GM21723 (cell line): ENCODE data around the gene ZNF827.
"Not testable (repeated sequence)": the region's sequence is repeated elsewhere in the genome, so short reads cannot be mapped to it uniquely, and the experiment has no call there.

Source experiments
- ATAC-seq: cut with Tn5 transposase; IDR thresholded peaks from one replicate; pipeline ENCODE4 v1.9.1; 2021; ENCODE audit warnings: mild to moderate bottlenecking, moderate library complexity; ENCODE audit not compliant: unreplicated experiment

The ZNF827 gene

GRCh38 chr4:145866991-145867390 lies 71.6 kb downstream of the ZNF827 start:
- no peak for ATAC-seq

- peak; percentile 46 for ATAC-seq
Measured at GRCh38 chr4:145865274-145865941, 73.2 kb downstream of the ZNF827 start.

- no peak for ATAC-seq
Measured at GRCh38 chr4:145863191-145863590, 75.4 kb downstream of the ZNF827 start.

- ATAC-seq: no peak
Measured at GRCh38 chr4:145861336-145862318, 77.0 kb downstream of the ZNF827 start.

GRCh38 chr4:145860897-145861296 lies 77.7 kb downstream of the ZNF827 start:
- ATAC-seq: no peak

- no peak for ATAC-seq
Measured at GRCh38 chr4:145860446-145860845, 78.2 kb downstream of the ZNF827 start.

GRCh38 chr4:145859926-145860325 lies 78.7 kb downstream of the ZNF827 start:
- ATAC-seq: no peak

GRCh38 chr4:145859426-145859825 lies 79.2 kb downstream of the ZNF827 start:
- no peak for ATAC-seq

- ATAC-seq: no peak
Measured at GRCh38 chr4:145852256-145852839, 86.3 kb downstream of the ZNF827 start.

GRCh38 chr4:145851511-145852201 lies 87.0 kb downstream of the ZNF827 start:
- ATAC-seq: no peak

- ATAC-seq: no peak
Measured at GRCh38 chr4:145847764-145848163, 90.9 kb downstream of the ZNF827 start.

GRCh38 chr4:145845118-145845517 lies 93.5 kb downstream of the ZNF827 start:
- no peak for ATAC-seq

- no peak for ATAC-seq
Measured at GRCh38 chr4:145843639-145844038, 95.0 kb downstream of the ZNF827 start.

- ATAC-seq: no peak
Measured at GRCh38 chr4:145843148-145843547, 95.5 kb downstream of the ZNF827 start.

GRCh38 chr4:145842224-145842887 lies 96.3 kb downstream of the ZNF827 start:
- no peak for ATAC-seq

- no peak for ATAC-seq
Measured at GRCh38 chr4:145840801-145841200, 97.8 kb downstream of the ZNF827 start.

- ATAC-seq: peak; percentile 88
Measured at GRCh38 chr4:145840162-145840768, 98.4 kb downstream of the ZNF827 start.

GRCh38 chr4:145839151-145839550 lies 99.5 kb downstream of the ZNF827 start:
- ATAC-seq: no peak

GRCh38 chr4:145832384-145832783 lies 106.2 kb downstream of the ZNF827 start:
- not testable (repeated sequence) for ATAC-seq

GRCh38 chr4:145830699-145831098 lies 107.9 kb downstream of the ZNF827 start:
- ATAC-seq: peak; percentile 64
